Measurements from ENCODE around the gene DAPK1. TPM values are rescaled to one million over a fixed set of nuclear protein-coding genes. Genes with fewer than 3 reads are reported as not detected.

The DAPK1 gene
- total and polyA plus RNA-seq, 2 experiments from 2014 or later = 44.4 to 62.3 TPM

- Histone ChIP-seq H3K9me2 (replicated peaks; ENCODE audit: insufficient read depth) (no peaks in the 10 kb centered on the region), H3K27ac (peak overlapping the region; percentile 39), H3K4me3 (no peak overlapping the region), H4K20me1 (ENCODE audit: insufficient read depth, poor library complexity, severe bottlenecking) (no peaks in the 10 kb centered on the region), H3K36me3 (replicated peaks; ENCODE audit: insufficient read depth, low read depth) (peaks cover 3% of the 10 kb centered on the region), H3K9me3 (ENCODE audit: low read depth) (no peaks in the 10 kb centered on the region), H3K4me1 (ENCODE audit: insufficient read depth) (peaks cover 3% of the 10 kb centered on the region), H3K27me3 (no peaks in the 10 kb centered on the region), H3K79me2 (no peaks in the 10 kb centered on the region), H3K4me2 (no peak overlapping the region), H2AFZ (no peak overlapping the region)
- DNase-seq (ENCODE audit: low spot score) = no peak
- no peak for TF ChIP-seq EZH2 (IDR thresholded peaks at IDR 0.05; ENCODE audit: borderline replicate concordance)
- no peak for TF ChIP-seq EZH2phosphoT487 (IDR thresholded peaks at IDR 0.05; ENCODE audit: low read depth, severe bottlenecking, unreplicated experiment)
- TF ChIP-seq CTCF (IDR thresholded peaks at IDR 0.05; ENCODE audit: poor library complexity) = no peak
- 75% methylated on average over 6 of the region's 6 CpGs for WGBS (ENCODE audit: low lambda C conversion rate, missing lambda C conversion rate)
Observed at GRCh38 chr9:87701931-87702421, 204.3 kb downstream of the DAPK1 start.

- H3K9me2 ChIP-seq (replicated peaks; ENCODE audit: insufficient read depth) = no peaks in the 10 kb centered on the region
- no peak overlapping the region for H3K27ac ChIP-seq
- H3K4me2 ChIP-seq = no peak overlapping the region
- H2AFZ ChIP-seq = no peak overlapping the region
- H3K36me3 ChIP-seq (replicated peaks; ENCODE audit: insufficient read depth, low read depth) = peaks cover 3% of the 10 kb centered on the region
- H3K4me3 ChIP-seq = no peak overlapping the region
- DNase-seq (ENCODE audit: low spot score) = no peak
- no peaks in the 10 kb centered on the region for H4K20me1 ChIP-seq (ENCODE audit: insufficient read depth, poor library complexity, severe bottlenecking)
- TF ChIP-seq EZH2 (IDR thresholded peaks at IDR 0.05; ENCODE audit: borderline replicate concordance) (no peak), EZH2phosphoT487 (IDR thresholded peaks at IDR 0.05; ENCODE audit: low read depth, severe bottlenecking, unreplicated experiment) (no peak), CTCF (IDR thresholded peaks at IDR 0.05; ENCODE audit: poor library complexity) (no peak)
- H3K27me3 ChIP-seq = no peaks in the 10 kb centered on the region
- no peaks in the 10 kb centered on the region for H3K79me2 ChIP-seq
- peaks cover 3% of the 10 kb centered on the region for H3K4me1 ChIP-seq (ENCODE audit: insufficient read depth)
- no peaks in the 10 kb centered on the region for H3K9me3 ChIP-seq (ENCODE audit: low read depth)
- WGBS (ENCODE audit: low lambda C conversion rate, missing lambda C conversion rate) = 94% methylated on average over 9 of the region's 9 CpGs
Observed at GRCh38 chr9:87702921-87703320, 205.3 kb downstream of the DAPK1 start.

- H3K36me3 ChIP-seq (replicated peaks; ENCODE audit: insufficient read depth, low read depth) = peaks cover 3% of the 10 kb centered on the region
- H3K27me3 ChIP-seq = no peaks in the 10 kb centered on the region
- H3K4me3 ChIP-seq = no peak overlapping the region
- no peak overlapping the region for H3K4me2 ChIP-seq
- no peak overlapping the region for H2AFZ ChIP-seq
- H3K79me2 ChIP-seq = no peaks in the 10 kb centered on the region
- H3K9me3 ChIP-seq (ENCODE audit: low read depth) = no peaks in the 10 kb centered on the region
- H4K20me1 ChIP-seq (ENCODE audit: insufficient read depth, poor library complexity, severe bottlenecking) = no peaks in the 10 kb centered on the region
- TF ChIP-seq EZH2 (IDR thresholded peaks at IDR 0.05; ENCODE audit: borderline replicate concordance) (no peak), CTCF (IDR thresholded peaks at IDR 0.05; ENCODE audit: poor library complexity) (no peak), EZH2phosphoT487 (IDR thresholded peaks at IDR 0.05; ENCODE audit: low read depth, severe bottlenecking, unreplicated experiment) (no peak)
- no peaks in the 10 kb centered on the region for H3K9me2 ChIP-seq (replicated peaks; ENCODE audit: insufficient read depth)
- peaks cover 3% of the 10 kb centered on the region for H3K4me1 ChIP-seq (ENCODE audit: insufficient read depth)
- no peak for DNase-seq (ENCODE audit: low spot score)
- WGBS (ENCODE audit: low lambda C conversion rate, missing lambda C conversion rate) = 82% methylated on average over 7 of the region's 7 CpGs
- peak overlapping the region; percentile 55 for H3K27ac ChIP-seq
Observed at GRCh38 chr9:87703636-87704276, 206.1 kb downstream of the DAPK1 start.
